ENCODE results near the gene NRGN.

The NRGN gene

DNA sequence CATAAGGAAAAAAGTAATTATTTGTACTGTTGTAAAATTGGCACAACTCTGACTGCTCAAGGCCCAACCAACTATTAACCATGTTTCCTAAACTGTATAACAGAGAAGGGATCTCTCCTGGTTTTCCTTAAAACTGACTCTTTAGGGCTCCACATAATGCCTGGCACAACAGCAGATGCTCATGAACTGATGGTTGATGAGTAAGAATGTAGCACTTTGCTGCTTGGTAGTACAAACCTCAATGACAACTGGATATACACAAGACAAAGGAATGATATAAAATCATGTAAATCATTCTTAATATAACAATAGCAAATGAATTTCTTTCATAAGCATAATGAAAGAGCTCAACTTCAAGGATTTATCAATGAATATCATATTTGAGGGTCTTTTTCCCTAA lies 48.8 kb downstream of the NRGN start:
- Histone ChIP-seq H3K36me3 (ENCODE audit: insufficient read depth, low read length) (no peaks in the 10 kb centered on the region), H3K27ac (ENCODE audit: low read depth, low read length) (no peak overlapping the region), H3K4me1 (ENCODE audit: control insufficient read depth, insufficient read depth, low read length, unreplicated experiment) (peaks cover 17% of the 10 kb centered on the region), H3K79me2 (ENCODE audit: control insufficient read depth, insufficient read depth, low read length, unreplicated experiment) (peaks cover 86% of the 10 kb centered on the region), H3K4me3 (ENCODE audit: low read depth, low read length) (no peak overlapping the region), H3K27me3 (ENCODE audit: insufficient read depth, low read length) (no peaks in the 10 kb centered on the region), H2AFZ (ENCODE audit: low read length, unreplicated experiment) (no peak overlapping the region)

DNA sequence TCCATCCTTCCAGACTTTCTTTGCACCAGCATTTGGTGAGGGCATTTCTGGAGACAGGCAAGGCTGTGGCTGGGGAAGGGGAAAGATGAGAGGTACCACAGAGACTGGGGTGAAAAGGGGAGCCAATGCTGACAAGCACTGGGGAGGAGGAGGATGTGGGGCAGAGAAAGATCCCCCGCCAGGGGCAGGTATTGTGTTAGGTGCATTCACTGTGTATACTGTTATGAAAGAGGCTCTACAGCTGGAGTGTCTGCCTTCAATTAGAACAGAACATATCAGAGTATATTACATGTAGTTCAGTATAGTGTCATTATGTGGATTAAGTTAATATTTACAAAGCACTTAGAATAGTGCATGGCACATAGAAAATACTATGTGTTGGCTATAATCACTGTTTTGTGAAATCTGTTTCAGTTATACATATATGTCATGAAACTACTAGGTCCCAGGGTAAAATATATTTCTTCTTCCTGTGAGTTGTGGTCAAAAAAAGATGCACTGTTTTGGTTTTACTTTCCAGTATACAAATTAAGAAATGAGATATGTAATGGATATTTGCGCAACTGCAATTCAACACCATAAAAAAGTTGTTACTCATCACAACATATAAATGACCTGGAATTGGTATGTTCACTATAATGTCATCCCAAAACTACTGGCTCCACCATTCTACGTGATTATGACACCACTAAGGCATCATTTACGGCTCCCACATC lies 52.0 kb downstream of the NRGN start:
- Histone ChIP-seq H3K79me2 (ENCODE audit: control insufficient read depth, insufficient read depth, low read length, unreplicated experiment) (peaks cover 95% of the 10 kb centered on the region), H3K27ac (ENCODE audit: low read depth, low read length) (no peak overlapping the region)

DNA sequence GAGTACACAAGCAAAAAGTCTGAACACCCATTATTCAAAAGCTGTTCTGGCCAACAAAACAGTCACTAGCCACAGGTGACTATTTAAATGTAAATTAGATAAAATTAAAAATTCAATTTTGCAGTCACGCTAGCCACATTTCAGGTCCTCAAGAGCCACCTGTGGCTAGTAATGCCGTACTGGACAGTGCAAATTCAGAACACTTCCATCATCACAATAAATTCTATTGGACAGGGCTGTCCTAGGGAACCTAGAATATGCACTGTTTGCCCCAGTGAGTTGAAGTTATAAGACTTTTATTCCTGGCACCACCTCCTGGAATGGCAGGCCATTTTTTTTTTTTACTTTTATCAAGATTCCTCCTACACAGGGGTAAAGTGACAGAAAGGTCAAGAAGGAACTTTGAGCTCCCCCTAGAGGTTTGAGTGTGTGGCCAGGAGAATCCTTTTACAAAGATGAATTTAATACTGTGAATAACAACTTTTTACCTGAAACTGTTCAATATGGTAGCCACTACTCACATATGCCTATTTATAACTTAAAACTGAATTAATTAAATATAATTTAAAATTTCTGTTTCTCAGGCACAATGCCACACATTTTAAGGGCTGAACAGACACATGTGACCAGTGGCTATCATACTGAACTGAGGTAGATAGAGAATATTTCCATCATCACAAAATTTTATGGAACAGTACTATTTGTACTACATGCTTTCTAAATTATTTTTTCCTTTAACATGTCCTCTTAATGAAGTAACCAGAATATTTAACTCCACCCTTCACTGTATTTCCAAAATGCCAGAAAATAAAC lies 53.9 kb downstream of the NRGN start:
- Histone ChIP-seq H3K27me3 (ENCODE audit: insufficient read depth, low read length) (no peaks in the 10 kb centered on the region), H3K36me3 (ENCODE audit: insufficient read depth, low read length) (no peaks in the 10 kb centered on the region), H3K4me3 (ENCODE audit: low read depth, low read length) (no peak overlapping the region), H2AFZ (ENCODE audit: low read length, unreplicated experiment) (no peak overlapping the region), H3K79me2 (ENCODE audit: control insufficient read depth, insufficient read depth, low read length, unreplicated experiment) (peaks cover 96% of the 10 kb centered on the region), H3K4me1 (ENCODE audit: control insufficient read depth, insufficient read depth, low read length, unreplicated experiment) (peaks cover 31% of the 10 kb centered on the region), H3K27ac (ENCODE audit: low read depth, low read length) (no peak overlapping the region)

More for the DNA sequence above, 52.0 kb downstream of the NRGN start:
- H3K27me3 ChIP-seq (ENCODE audit: insufficient read depth, low read length), result no peaks in the 10 kb centered on the region
- peaks cover 22% of the 10 kb centered on the region for H3K4me1 ChIP-seq (ENCODE audit: control insufficient read depth, insufficient read depth, low read length, unreplicated experiment)
- no peaks in the 10 kb centered on the region for H3K36me3 ChIP-seq (ENCODE audit: insufficient read depth, low read length)
- H2AFZ ChIP-seq (ENCODE audit: low read length, unreplicated experiment), result no peak overlapping the region
- H3K4me3 ChIP-seq (ENCODE audit: low read depth, low read length), result no peak overlapping the region

DNA sequence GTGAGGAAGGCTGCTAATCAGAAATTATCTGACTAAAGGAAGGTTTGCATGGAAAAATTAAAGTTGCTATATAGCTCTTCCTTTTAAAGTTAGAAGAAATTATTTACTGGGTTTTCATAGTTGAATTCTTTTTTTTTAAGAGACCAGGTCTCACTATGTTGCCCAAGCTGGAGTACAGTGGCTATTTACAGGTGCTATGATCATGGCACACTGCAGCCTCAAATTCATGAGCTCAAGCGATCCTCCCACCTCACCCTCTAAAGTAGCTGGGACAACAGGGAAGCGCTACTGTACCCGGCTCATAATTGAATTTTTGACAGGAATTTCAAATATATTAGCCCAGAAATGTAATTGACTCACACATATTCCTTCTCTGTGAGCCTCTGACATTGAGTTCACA lies 56.6 kb downstream of the NRGN start:
- H3K79me2 ChIP-seq (ENCODE audit: control insufficient read depth, insufficient read depth, low read length, unreplicated experiment), result peaks cover 85% of the 10 kb centered on the region
- no peaks in the 10 kb centered on the region for H3K27me3 ChIP-seq (ENCODE audit: insufficient read depth, low read length)
- no peak overlapping the region for H3K27ac ChIP-seq (ENCODE audit: low read depth, low read length)
- H3K4me1 ChIP-seq (ENCODE audit: control insufficient read depth, insufficient read depth, low read length, unreplicated experiment), result peaks cover 34% of the 10 kb centered on the region
- H2AFZ ChIP-seq (ENCODE audit: low read length, unreplicated experiment), result no peak overlapping the region
- H3K4me3 ChIP-seq (ENCODE audit: low read depth, low read length), result no peak overlapping the region
- H3K36me3 ChIP-seq (ENCODE audit: insufficient read depth, low read length), result no peaks in the 10 kb centered on the region

Measured in ACC112 (cell line).